Vagina (tissue), 2 donors: ENCODE data around the gene FGF11.

ENCODE experiments used
- CTCF ChIP-seq, 3 experiments: fragments of 450-650 bp in 2 of 3; fragments of 200-600 bp in 1 of 3; sonication (generic) in 1 of 3; IDR thresholded peaks; one replicate each; pipeline ENCODE4 v1.5.1; 2017 to 2019; ENCODE audit warnings: antibody characterized with exemption in 3 of 3, mild to moderate bottlenecking in 2 of 3, moderate library complexity in 2 of 3
- POLR2A ChIP-seq, 2 donors: fragments of 450-650 bp; IDR thresholded peaks; one replicate each; pipeline ENCODE4 v1.6.1; 2017; ENCODE audit warnings: antibody characterized with exemption in 2 of 2, mild to moderate bottlenecking in 2 of 2, moderate library complexity in 2 of 2

GRCh38 chr17:7445619-7445968 lies 6.3 kb downstream of the FGF11 start:
- no peak for TF ChIP-seq CTCF (IDR thresholded peaks at IDR 0.05)
- no peak for TF ChIP-seq POLR2A (IDR thresholded peaks at IDR 0.05)
